Ascending aorta (tissue), 2 donors: Measurements from ENCODE around the gene EIF4G2. TPM values are rescaled to one million over a fixed set of nuclear protein-coding genes. Genes with fewer than 3 reads are reported as not detected.

Experiments
- DNase-seq, 2 donors: peaks; one replicate each; pipeline ENCODE4 v3.0.0-alpha.2; 2019; ENCODE audit warnings: low spot score in 2 of 2
- H3K27ac ChIP-seq, 2 donors: fragments of 200-600 bp; sonication (generic); one replicate each; pipeline ENCODE4 v1.5.1; 2016 to 2017; ENCODE audit warnings: mild to moderate bottlenecking in 1 of 2
- H3K27me3 ChIP-seq: fragments of 200-600 bp; sonication (generic); one replicate; pipeline ENCODE4 v1.5.1; 2017
- H3K36me3 ChIP-seq, 2 donors: fragments of 200-600 bp; sonication (generic); one replicate each; pipeline ENCODE4 v1.5.1; 2016
- H3K4me1 ChIP-seq, 2 donors: fragments of 200-600 bp; sonication (generic); one replicate each; pipeline ENCODE4 v1.5.1; 2016 to 2017; ENCODE audit warnings: mild to moderate bottlenecking in 1 of 2
- H3K4me3 ChIP-seq, 2 donors: fragments of 200-600 bp; sonication (generic); one replicate each; pipeline ENCODE4 v1.5.1; 2016 to 2017; ENCODE audit warnings: mild to moderate bottlenecking in 1 of 2
- H3K9me3 ChIP-seq, 2 donors: fragments of 200-600 bp; sonication (generic); one replicate each; pipeline ENCODE4 v1.5.1; 2016
- intact Hi-C: fragments of 100-400 bp; cut with DNase I; formaldehyde crosslinking; loops from one replicate; pipeline ENCODE4 v1.15.1; 2023
- total RNA-seq: library from RNA; depleted of rRNA; stranded (reverse); fragments of >200 nt; gene quantifications from one replicate; pipeline ENCODE4 v1.1.0, GENCODE V29; 2016
- TF ChIP-seq, protein P1 (sequence below), 3 experiments: fragments of 200-600 bp in 2 of 3; fragments of 450-650 bp in 1 of 3; sonication (generic) in 2 of 3; IDR thresholded peaks; one replicate each; pipeline ENCODE4 v1.5.1; 2016 to 2019; ENCODE audit warnings: antibody characterized with exemption in 3 of 3, mild to moderate bottlenecking in 1 of 3, moderate library complexity in 1 of 3

EIF4G2 gene
- total RNA-seq, 1 donor from 2014 or later, result 311 TPM

GRCh38 chr11:10792385-10793068 lies 16.2 kb downstream of the EIF4G2 start:
- intact Hi-C loops, result loop anchor here (1.0 to 5.0 kb wide), 3 partner anchors 140 to 995 kb away; no protein-coding TSS in a partner anchor
- peak overlapping the region in 1 of 2 donors; percentile 10 for H3K4me3 ChIP-seq
- TF ChIP-seq, protein P1, sequence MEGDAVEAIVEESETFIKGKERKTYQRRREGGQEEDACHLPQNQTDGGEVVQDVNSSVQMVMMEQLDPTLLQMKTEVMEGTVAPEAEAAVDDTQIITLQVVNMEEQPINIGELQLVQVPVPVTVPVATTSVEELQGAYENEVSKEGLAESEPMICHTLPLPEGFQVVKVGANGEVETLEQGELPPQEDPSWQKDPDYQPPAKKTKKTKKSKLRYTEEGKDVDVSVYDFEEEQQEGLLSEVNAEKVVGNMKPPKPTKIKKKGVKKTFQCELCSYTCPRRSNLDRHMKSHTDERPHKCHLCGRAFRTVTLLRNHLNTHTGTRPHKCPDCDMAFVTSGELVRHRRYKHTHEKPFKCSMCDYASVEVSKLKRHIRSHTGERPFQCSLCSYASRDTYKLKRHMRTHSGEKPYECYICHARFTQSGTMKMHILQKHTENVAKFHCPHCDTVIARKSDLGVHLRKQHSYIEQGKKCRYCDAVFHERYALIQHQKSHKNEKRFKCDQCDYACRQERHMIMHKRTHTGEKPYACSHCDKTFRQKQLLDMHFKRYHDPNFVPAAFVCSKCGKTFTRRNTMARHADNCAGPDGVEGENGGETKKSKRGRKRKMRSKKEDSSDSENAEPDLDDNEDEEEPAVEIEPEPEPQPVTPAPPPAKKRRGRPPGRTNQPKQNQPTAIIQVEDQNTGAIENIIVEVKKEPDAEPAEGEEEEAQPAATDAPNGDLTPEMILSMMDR (IDR thresholded peaks at IDR 0.05), result peak; percentile 93 to 96 (median 96)
- peaks cover 14 to 15% of the 10 kb centered on the region in 2 donors for H3K36me3 ChIP-seq
- H3K4me1 ChIP-seq, result peaks cover 0 to 7% of the 10 kb centered on the region in 2 donors
- no peaks in the 10 kb centered on the region for H3K27me3 ChIP-seq
- no peaks in the 10 kb centered on the region for H3K9me3 ChIP-seq
- H3K27ac ChIP-seq, result no peak overlapping the region
- peak; percentile 36 to 92 for DNase-seq

DNA sequence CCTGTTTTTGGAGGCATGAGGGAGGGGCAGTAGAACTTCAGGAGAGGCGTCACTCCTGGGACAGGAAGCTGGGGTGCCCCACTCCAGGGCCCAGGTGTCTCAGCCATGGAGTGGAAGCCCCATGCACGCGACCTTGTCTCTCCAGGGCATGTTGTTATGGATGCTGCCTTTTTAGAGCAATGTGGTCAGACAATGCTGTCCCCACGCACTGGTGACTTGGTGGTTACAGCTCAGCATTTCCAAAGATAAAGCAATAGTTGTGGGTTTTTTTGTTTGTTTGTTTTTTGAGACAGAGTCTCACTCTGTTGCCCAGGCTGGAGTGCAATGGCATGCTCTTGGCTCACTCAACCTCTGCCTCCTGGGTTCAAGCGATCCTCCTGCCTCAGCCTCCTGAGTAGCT lies 22.3 kb downstream of the EIF4G2 start:
- TF ChIP-seq, protein P1 (IDR thresholded peaks at IDR 0.05), result no peak
- DNase-seq, result no peak
- Histone ChIP-seq H3K4me1 (no peaks in the 10 kb centered on the region), H3K4me3 (no peak overlapping the region), H3K27me3 (no peaks in the 10 kb centered on the region), H3K9me3 (no peaks in the 10 kb centered on the region), H3K36me3 (no peaks in the 10 kb centered on the region), H3K27ac (no peak overlapping the region)
- intact Hi-C loops, result no loop called here

DNA sequence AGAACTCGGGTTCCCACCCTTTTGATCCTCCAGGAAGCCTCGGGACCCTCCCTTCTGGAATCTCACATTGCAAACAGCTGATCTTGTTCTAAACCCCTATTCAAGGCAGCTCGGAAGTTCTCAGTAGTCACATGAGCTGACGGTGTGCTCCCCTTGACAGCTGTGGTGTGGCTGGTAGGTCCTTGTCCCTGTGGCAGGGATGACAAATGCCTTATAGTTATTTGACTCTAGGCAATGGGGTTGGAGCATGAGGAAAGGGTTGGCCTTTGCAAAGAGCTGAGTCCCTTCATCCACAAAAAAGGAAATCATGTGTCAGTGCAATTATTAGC lies 23.6 kb downstream of the EIF4G2 start:
- Histone ChIP-seq H3K36me3 (peaks cover 0 to under 1% of the 10 kb centered on the region in 2 donors), H3K27me3 (no peaks in the 10 kb centered on the region), H3K4me1 (no peaks in the 10 kb centered on the region), H3K4me3 (no peak overlapping the region), H3K9me3 (no peaks in the 10 kb centered on the region), H3K27ac (no peak overlapping the region)
- intact Hi-C loops, result no loop called here
- TF ChIP-seq, protein P1 (IDR thresholded peaks at IDR 0.05), result no peak
- DNase-seq, result no peak

- intact Hi-C loops, result no loop called here
- Histone ChIP-seq H3K4me1 (no peaks in the 10 kb centered on the region), H3K9me3 (no peaks in the 10 kb centered on the region), H3K27me3 (no peaks in the 10 kb centered on the region), H3K4me3 (no peak overlapping the region), H3K36me3 (peaks cover under 1 to 3% of the 10 kb centered on the region in 2 donors), H3K27ac (no peak overlapping the region)
- DNase-seq, result no peak
- TF ChIP-seq, protein P1 (IDR thresholded peaks at IDR 0.05), result no peak
Observed at GRCh38 chr11:10784232-10785145, 24.2 kb downstream of the EIF4G2 start.

DNA sequence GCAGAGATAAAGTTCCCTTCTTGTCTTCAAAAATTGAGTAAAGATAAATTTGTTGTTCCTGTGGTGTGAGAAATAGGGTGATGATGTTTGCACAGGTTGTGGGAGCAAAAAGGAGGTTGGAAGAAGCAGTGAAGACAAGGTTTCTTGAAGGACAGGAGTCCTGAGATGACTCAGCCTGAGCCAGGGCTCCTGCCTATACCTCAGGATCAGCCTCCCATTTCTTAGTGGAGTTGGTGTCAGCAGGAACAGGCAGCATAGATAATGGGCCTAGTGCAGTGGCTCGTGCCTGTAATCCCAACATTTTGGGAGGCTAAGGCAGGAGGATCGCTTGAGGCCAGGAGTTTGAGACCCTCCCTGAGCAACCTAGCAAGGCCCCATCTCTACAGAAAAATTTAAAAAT lies 28.7 kb downstream of the EIF4G2 start:
- H3K4me1 ChIP-seq, result no peaks in the 10 kb centered on the region

More for the DNA sequence above, 28.7 kb downstream of the EIF4G2 start:
- TF ChIP-seq, protein P1 (IDR thresholded peaks at IDR 0.05), result no peak
- Histone ChIP-seq H3K36me3 (peaks cover 33 to 45% of the 10 kb centered on the region in 2 donors), H3K27ac (no peak overlapping the region), H3K4me3 (no peak overlapping the region), H3K9me3 (no peaks in the 10 kb centered on the region), H3K27me3 (no peaks in the 10 kb centered on the region)
- DNase-seq, result no peak
- intact Hi-C loops, result no loop called here
